AG04450 (cell line): ENCODE results near the gene FSD2. TPM values are rescaled to one million over a fixed set of nuclear protein-coding genes. Genes with fewer than 3 reads are reported as not detected.
"Not testable (repeated sequence)": the region's sequence is repeated elsewhere in the genome, so short reads cannot be mapped to it uniquely, and the experiment has no call there.

Source experiments
- CTCF ChIA-PET: fragments of 300-600, 350-600 bp; formaldehyde crosslinking; extraction: SDS; loops from one replicate; lab custom pipeline; 2022; ENCODE audit warnings: antibody characterized with exemption, inconsistent platforms; lab: Charles Lee
- POLR2A ChIA-PET: fragments of 350-600 bp; formaldehyde crosslinking; extraction: SDS; loops from one replicate; lab custom pipeline; 2021; ENCODE audit warnings: antibody characterized with exemption, inconsistent platforms; lab: Yijun Ruan, JAX
- DNase-seq: peaks from one replicate; pipeline ENCODE4 v3.0.0-alpha.2; 2011; ENCODE audit warnings: low read depth, low spot score
- H3K27ac ChIP-seq: one replicate; pipeline ENCODE4 v1.5.1; 2012; ENCODE audit warnings: low read depth, low read length, control low read depth
- H3K27me3 ChIP-seq: one replicate; pipeline ENCODE4 v1.6.0; 2012; ENCODE audit warnings: low read length; ENCODE audit not compliant: control insufficient read depth, insufficient read depth
- H3K4me3 ChIP-seq: 2 replicates; pipeline ENCODE4 v1.5.1; 2011; ENCODE audit warnings: mild to moderate bottlenecking, low read depth, low read length, control low read depth
- H3K9me3 ChIP-seq: 2 replicates; pipeline ENCODE4 v1.5.1; 2012; ENCODE audit warnings: low read length; ENCODE audit not compliant: control insufficient read depth, insufficient read depth
- CTCF ChIP-seq: IDR thresholded peaks from 2 replicates; pipeline ENCODE4 v1.5.1; 2011; ENCODE audit warnings: low read depth, low read length, control low read depth, inconsistent platforms
- polyA plus RNA-seq: library from polyadenylated mRNA; depleted of rRNA; stranded (reverse); fragments of >200 nt; gene quantifications from 2 replicates; pipeline ENCODE4 v1.2.3, GENCODE V29; 2011

Gene FSD2
- polyA plus RNA-seq, 1 experiment = not detected

- Histone ChIP-seq H3K27ac (no peak overlapping the region), H3K9me3 (no peaks in the 10 kb centered on the region), H3K27me3 (no peaks in the 10 kb centered on the region), H3K4me3 (no peak overlapping the region)
- TF ChIP-seq CTCF = no peak
- CTCF ChIA-PET = interaction anchor here (0.8 kb wide), 1 partner anchor 22 kb away, joined by 4 read pairs; no protein-coding TSS in a partner anchor
- no peak for DNase-seq
- POLR2A ChIA-PET = no interaction called here
Observed at GRCh38 chr15:82771789-82772607, 33.9 kb downstream of the FSD2 start.

- ChIA-PET POLR2A (no interaction called here), CTCF (no interaction called here)
- no peaks in the 10 kb centered on the region for H3K9me3 ChIP-seq
- no peak for DNase-seq
- no peak overlapping the region for H3K4me3 ChIP-seq
- no peaks in the 10 kb centered on the region for H3K27me3 ChIP-seq
- TF ChIP-seq CTCF = no peak
- H3K27ac ChIP-seq = no peak overlapping the region
Observed at GRCh38 chr15:82768414-82769054, 37.3 kb downstream of the FSD2 start.

- ChIA-PET POLR2A (interaction anchor here (0.9 kb wide), 1 partner anchor 17 kb away, joined by 3 read pairs; no protein-coding TSS in a partner anchor), CTCF (no interaction called here)
- no peak overlapping the region for H3K4me3 ChIP-seq
- no peaks in the 10 kb centered on the region for H3K27me3 ChIP-seq
- TF ChIP-seq CTCF = no peak
- H3K9me3 ChIP-seq = no peaks in the 10 kb centered on the region
- DNase-seq = no peak
- H3K27ac ChIP-seq = no peak overlapping the region
Observed at GRCh38 chr15:82767163-82767829, 38.6 kb downstream of the FSD2 start.

DNA sequence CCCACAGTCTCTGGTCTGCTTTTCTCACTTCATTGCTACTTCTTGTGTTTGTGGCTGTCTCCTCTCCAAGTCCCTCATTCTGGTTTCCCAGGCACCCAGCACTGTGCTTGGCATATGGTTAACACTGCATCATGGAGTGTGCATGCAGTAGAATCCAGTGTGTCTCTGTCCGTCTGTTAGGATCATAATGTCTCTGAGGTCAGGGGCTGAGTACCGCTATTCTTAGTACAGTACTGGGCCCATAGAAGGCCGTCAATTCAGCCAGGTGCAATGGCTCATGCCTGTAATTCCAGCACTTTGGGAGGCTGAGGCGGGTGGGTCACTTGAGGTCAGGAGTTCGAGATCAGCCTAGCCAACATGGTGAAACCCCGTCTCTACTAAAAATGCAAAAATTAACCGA, 39.7 kb downstream of the FSD2 start:
- POLR2A ChIA-PET = interaction anchor here (0.9 kb wide), 1 partner anchor 16 kb away, joined by 3 read pairs; no protein-coding TSS in a partner anchor
- H3K27ac ChIP-seq, DNase-seq, H3K27me3 ChIP-seq, CTCF ChIA-PET, H3K4me3 ChIP-seq, H3K9me3 ChIP-seq: not testable (repeated sequence)

GRCh38 chr15:82764740-82765139, 41.1 kb downstream of the FSD2 start:
- POLR2A ChIA-PET = no interaction called here
- no peak for TF ChIP-seq CTCF
- CTCF ChIA-PET = no interaction called here
- no peak for DNase-seq
- Histone ChIP-seq H3K4me3 (no peak overlapping the region), H3K27ac (no peak overlapping the region), H3K27me3 (no peaks in the 10 kb centered on the region), H3K9me3 (no peaks in the 10 kb centered on the region)
